Adrenal gland (tissue), 5 donors: ENCODE results near the gene RAB10.

Source experiments
- POLR2A ChIP-seq, 2 donors: fragments of 450-650 bp; IDR thresholded peaks; one replicate each; pipeline ENCODE4 v1.6.1; 2017; ENCODE audit warnings: antibody characterized with exemption in 2 of 2, mild to moderate bottlenecking in 2 of 2, moderate library complexity in 1 of 2
- TF ChIP-seq, protein P1 (sequence below), 6 experiments: fragments of 450-650 bp in 4 of 6; fragments of 200-600 bp in 2 of 6; sonication (generic) in 1 of 6; IDR thresholded peaks; 1 replicate in 5 of 6; 2 replicates in 1 of 6; pipeline versions ENCODE4 v1.5.1 to v1.8.0; 2016 to 2021; ENCODE audit warnings: antibody characterized with exemption in 6 of 6, mild to moderate bottlenecking in 2 of 6, moderate library complexity in 1 of 6
- donor health status: DM: no; HTN: no; CAD: no.

DNA sequence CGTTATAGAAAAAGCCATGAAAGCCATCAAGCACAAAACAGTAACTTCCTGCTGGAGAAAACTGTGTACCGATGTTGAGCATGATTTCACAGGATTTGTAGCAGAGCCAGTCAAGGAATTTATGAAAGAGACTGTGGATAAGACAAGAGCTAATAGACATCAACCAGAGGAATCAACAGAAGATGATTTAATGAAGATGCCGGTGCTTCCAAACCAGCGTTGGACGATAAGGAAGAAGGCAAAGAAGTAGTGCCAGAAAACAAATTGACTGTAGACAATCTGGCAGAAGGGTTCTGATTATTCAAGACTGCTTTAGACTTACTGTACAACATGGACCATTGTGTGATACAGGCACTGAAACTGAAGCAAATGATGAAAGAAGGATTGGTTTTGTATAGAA lies 89.5 kb downstream of the RAB10 start:
- TF ChIP-seq, protein P1, sequence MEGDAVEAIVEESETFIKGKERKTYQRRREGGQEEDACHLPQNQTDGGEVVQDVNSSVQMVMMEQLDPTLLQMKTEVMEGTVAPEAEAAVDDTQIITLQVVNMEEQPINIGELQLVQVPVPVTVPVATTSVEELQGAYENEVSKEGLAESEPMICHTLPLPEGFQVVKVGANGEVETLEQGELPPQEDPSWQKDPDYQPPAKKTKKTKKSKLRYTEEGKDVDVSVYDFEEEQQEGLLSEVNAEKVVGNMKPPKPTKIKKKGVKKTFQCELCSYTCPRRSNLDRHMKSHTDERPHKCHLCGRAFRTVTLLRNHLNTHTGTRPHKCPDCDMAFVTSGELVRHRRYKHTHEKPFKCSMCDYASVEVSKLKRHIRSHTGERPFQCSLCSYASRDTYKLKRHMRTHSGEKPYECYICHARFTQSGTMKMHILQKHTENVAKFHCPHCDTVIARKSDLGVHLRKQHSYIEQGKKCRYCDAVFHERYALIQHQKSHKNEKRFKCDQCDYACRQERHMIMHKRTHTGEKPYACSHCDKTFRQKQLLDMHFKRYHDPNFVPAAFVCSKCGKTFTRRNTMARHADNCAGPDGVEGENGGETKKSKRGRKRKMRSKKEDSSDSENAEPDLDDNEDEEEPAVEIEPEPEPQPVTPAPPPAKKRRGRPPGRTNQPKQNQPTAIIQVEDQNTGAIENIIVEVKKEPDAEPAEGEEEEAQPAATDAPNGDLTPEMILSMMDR (IDR thresholded peaks at IDR 0.05), result no peak
- TF ChIP-seq POLR2A (IDR thresholded peaks at IDR 0.05), result no peak
